HG03060 (cell line): ENCODE measurements around the gene DVL2.
"Not testable (repeated sequence)": the region's sequence is repeated elsewhere in the genome, so short reads cannot be mapped to it uniquely, and the experiment has no call there.

Experiments used
- ATAC-seq: cut with Tn5 transposase; IDR thresholded peaks from one replicate; pipeline ENCODE4 v1.9.1; 2021; ENCODE audit warnings: low read depth, moderate number of reproducible peaks; ENCODE audit not compliant: unreplicated experiment

Gene DVL2

GRCh38 chr17:7207120-7208001 is 27.0 kb downstream of the DVL2 start:
- no peak for ATAC-seq

GRCh38 chr17:7205561-7205960 is 28.8 kb downstream of the DVL2 start:
- no peak for ATAC-seq

GRCh38 chr17:7204828-7205461 is 29.4 kb downstream of the DVL2 start:
- no peak for ATAC-seq

GRCh38 chr17:7204336-7204735 is 30.0 kb downstream of the DVL2 start:
- ATAC-seq: no peak

- no peak for ATAC-seq
Observed at GRCh38 chr17:7203391-7203790, 30.9 kb downstream of the DVL2 start.

- no peak for ATAC-seq
Observed at GRCh38 chr17:7196651-7197401, 37.5 kb downstream of the DVL2 start.

GRCh38 chr17:7195971-7196370 is 38.3 kb downstream of the DVL2 start:
- no peak for ATAC-seq

GRCh38 chr17:7192271-7192937 is 41.9 kb downstream of the DVL2 start:
- ATAC-seq: no peak

- no peak for ATAC-seq
Observed at GRCh38 chr17:7191571-7192270, 42.6 kb downstream of the DVL2 start.

- no peak for ATAC-seq
Observed at GRCh38 chr17:7191069-7191468, 43.2 kb downstream of the DVL2 start.

- no peak for ATAC-seq
Observed at GRCh38 chr17:7190276-7190917, 43.9 kb downstream of the DVL2 start.

- ATAC-seq: no peak
Observed at GRCh38 chr17:7186241-7186640, 48.1 kb downstream of the DVL2 start.

- no peak for ATAC-seq
Observed at GRCh38 chr17:7184647-7185046, 49.7 kb downstream of the DVL2 start.

- ATAC-seq: no peak
Observed at GRCh38 chr17:7184091-7184488, 50.2 kb downstream of the DVL2 start.

GRCh38 chr17:7183433-7184090 is 50.8 kb downstream of the DVL2 start:
- no peak for ATAC-seq

GRCh38 chr17:7182101-7182500 is 52.2 kb downstream of the DVL2 start:
- ATAC-seq: not testable (repeated sequence)

GRCh38 chr17:7179317-7180254 is 54.7 kb downstream of the DVL2 start, which contains the start of gene ASGR1:
Gene ASGR1, minus strand, starts transcription at chr17:7179370. Its CDS starts 807 bp downstream, at chr17:7178563.
- no peak for ATAC-seq

- no peak for ATAC-seq
Observed at GRCh38 chr17:7178973-7179316, 55.4 kb downstream of the DVL2 start.
